ENCODE results near the gene TPGS1. TPM values are rescaled to one million over a fixed set of nuclear protein-coding genes. Genes with fewer than 3 reads are reported as not detected.
A peak's percentile ranks its signal among the peaks of the same experiment; 100 is the strongest.

TPGS1 gene
- total RNA-seq, 1 donor, result 59.0 TPM

- no peak for DNase-seq (ENCODE audit: low read depth in 2 of 3, low spot score in 2 of 3)
These were observed 10.7 kb downstream of the TPGS1 start for GRCh38 chr19:517721-518597.

GRCh38 chr19:518598-519231 lies 11.4 kb downstream of the TPGS1 start:
- DNase-seq (ENCODE audit: low read depth in 2 of 3, low spot score in 2 of 3), result peak in 2 of 3 donors; percentile 24 to 43

DNA sequence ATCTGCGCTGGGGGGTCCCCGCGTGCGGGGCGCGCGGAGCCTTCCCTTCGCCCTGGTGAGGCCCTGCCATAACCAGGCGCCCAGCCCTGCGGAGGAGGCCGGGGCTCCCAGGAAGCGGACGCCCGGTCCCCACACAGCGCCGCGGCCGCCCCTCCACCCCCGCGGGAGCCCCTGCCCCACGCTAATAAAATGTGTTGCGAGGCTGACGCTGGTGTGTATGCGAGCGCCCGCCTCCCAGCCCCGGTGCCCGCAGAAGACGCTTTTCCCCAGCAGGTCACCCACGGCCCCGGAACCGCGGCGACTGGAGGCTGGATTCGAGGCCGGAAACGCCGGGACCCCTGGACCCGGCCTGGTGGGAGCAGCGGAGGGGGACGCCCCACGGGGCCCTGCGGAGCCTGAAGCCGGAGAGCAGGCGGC lies 12.2 kb downstream of the TPGS1 start:
- DNase-seq (ENCODE audit: low read depth in 2 of 3, low spot score in 2 of 3), result no peak

DNA sequence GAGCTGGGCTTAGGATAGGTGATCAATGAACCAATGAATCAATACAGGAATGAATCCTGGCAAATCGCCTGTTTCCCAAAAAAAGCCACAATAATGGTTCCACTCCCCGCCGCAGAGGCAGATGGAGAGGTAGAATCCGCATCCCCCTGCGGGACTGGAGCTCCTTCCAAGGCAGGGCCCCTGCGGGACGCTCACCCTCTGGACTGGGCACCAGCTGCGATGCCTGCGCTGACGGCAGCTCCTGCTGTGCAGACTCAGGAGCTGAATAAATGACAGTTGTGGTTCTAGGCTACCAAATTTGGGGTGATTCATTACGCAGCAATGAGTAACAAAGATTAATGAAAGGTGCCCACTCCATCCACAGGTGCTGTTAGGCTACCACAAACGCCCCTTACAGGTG lies 15.4 kb downstream of the TPGS1 start:
- no peak for DNase-seq (ENCODE audit: low read depth in 2 of 3, low spot score in 2 of 3)

- DNase-seq (ENCODE audit: low read depth in 2 of 3, low spot score in 2 of 3), result no peak
These were observed 16.9 kb downstream of the TPGS1 start for GRCh38 chr19:524062-524674.

DNA sequence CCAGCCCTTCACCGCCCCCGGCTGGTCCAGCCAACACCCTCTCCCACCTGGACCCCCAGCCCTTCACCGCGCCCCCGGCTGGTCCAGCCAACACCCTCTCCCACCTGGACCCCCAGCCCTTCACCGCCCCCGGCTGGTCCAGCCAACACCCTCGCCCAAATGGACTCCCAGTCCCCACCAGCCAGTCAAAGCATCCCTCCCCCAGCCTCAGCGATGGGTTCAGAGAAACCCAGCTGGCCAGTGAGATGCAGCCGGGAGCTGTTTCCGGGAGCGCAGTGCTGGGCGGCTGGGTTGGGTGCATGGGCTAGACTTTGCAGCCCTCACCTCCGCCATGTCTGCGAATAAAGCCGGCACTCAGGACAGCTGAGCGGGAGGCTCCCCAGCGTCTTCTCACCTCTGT lies 17.7 kb downstream of the TPGS1 start:
- no peak for DNase-seq (ENCODE audit: low read depth in 2 of 3, low spot score in 2 of 3)

DNA sequence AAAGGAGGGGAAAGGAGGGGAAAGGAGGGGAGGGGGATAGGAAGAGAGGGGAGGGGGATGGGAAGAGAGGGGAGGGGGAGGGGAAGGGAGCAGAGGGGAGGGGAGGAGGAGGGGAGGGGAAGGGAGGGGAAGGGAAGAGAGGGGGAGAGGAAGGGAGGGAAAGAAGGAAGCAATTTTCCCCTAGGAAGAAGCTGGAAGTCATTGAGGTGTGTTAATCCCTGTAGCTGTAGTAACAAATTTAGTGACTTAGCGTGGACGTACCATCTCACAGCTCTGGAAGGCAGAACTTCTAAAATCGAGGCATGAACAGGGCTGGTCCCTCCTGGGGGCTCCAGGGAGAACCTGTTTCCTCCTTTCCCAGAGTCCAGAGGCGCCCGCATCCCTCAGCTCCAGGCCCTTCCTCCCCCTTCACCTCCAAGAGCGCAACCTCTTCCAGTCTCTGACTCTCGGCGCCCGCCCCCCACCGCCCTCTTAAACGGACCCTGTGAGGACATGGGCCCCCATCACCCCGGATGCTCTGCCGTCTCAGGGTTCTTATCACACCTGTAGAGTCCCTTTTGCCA lies 18.6 kb downstream of the TPGS1 start:
- DNase-seq (ENCODE audit: low read depth in 2 of 3, low spot score in 2 of 3), result no peak

GRCh38 chr19:530134-531008 lies 23.1 kb downstream of the TPGS1 start:
- DNase-seq (ENCODE audit: low read depth in 2 of 3, low spot score in 2 of 3), result no peak

- DNase-seq (ENCODE audit: low read depth in 2 of 3, low spot score in 2 of 3), result peak; percentile 87 to 94 (median 90)
These were observed 23.9 kb downstream of the TPGS1 start for GRCh38 chr19:531009-531752.

DNA sequence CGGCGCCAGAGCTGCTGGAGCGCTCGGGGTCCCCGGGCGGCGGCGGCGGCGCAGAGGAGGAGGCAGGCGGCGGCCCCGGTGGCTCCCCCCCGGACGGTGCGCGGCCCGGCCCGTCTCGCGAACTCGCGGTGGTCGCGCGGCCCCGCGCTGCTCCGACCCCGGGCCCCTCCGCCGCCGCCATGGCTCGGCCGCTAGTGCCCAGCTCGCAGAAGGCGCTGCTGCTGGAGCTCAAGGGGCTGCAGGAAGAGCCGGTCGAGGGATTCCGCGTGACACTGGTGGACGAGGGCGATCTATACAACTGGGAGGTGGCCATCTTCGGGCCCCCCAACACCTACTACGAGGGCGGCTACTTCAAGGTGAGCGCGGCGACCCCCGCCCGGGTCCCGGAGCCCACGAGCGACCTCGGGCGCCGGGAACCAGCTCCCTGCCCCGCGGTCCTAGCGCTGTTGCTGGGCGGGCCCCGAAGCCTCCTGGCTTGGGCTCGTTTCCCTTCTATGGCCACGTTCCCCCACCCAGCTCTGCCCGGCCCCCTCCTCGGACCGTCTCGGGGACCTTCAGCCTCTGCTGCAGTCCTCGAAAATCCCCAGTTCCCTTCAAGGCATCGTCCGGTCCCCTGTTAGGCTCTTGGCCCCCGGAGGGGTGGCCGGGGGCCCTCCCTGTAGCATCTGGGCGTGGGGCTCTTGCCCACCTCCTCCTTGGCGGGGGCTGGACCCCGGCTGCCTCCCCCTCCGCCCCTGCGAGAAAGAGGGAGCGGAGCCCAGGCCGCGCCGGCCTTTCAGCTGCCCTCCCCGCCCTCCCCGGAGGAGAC lies 24.7 kb downstream of the TPGS1 start, which contains the start of gene CDC34:
CDC34 (plus strand) TSS at position 8 of the 808 bp plus-strand sequence; CDS start at position 180, 172 bp downstream.
- DNase-seq (ENCODE audit: low read depth in 2 of 3, low spot score in 2 of 3), result peak in 1 of 3 donors; percentile 19

GRCh38 chr19:532561-533363 lies 25.5 kb downstream of the TPGS1 start:
- DNase-seq (ENCODE audit: low read depth in 2 of 3, low spot score in 2 of 3), result peak in 2 of 3 donors; percentile 69 to 75

- no peak for DNase-seq (ENCODE audit: low read depth in 2 of 3, low spot score in 2 of 3)
These were observed 26.2 kb downstream of the TPGS1 start for GRCh38 chr19:533364-534058.

DNA sequence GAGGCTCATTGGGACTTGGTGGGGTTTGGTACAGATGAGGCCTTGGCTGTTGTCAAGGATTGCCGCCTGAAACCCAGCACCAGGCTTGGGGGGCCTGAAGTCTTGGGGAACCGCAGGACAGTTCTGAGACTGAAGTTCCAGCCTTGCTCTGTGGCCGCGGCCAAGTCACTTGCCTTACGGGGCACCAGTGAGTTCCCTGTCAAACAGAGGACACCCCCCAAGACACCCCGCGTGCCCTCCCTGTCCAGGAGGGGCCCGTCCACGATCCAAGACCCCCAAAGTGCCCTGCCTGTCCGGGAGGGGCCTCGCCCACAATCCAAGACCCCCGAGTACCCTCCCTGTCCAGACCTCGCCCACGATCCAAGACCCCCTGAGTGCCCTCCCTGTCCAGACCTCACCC lies 26.8 kb downstream of the TPGS1 start:
- no peak for DNase-seq (ENCODE audit: low read depth in 2 of 3, low spot score in 2 of 3)

DNA sequence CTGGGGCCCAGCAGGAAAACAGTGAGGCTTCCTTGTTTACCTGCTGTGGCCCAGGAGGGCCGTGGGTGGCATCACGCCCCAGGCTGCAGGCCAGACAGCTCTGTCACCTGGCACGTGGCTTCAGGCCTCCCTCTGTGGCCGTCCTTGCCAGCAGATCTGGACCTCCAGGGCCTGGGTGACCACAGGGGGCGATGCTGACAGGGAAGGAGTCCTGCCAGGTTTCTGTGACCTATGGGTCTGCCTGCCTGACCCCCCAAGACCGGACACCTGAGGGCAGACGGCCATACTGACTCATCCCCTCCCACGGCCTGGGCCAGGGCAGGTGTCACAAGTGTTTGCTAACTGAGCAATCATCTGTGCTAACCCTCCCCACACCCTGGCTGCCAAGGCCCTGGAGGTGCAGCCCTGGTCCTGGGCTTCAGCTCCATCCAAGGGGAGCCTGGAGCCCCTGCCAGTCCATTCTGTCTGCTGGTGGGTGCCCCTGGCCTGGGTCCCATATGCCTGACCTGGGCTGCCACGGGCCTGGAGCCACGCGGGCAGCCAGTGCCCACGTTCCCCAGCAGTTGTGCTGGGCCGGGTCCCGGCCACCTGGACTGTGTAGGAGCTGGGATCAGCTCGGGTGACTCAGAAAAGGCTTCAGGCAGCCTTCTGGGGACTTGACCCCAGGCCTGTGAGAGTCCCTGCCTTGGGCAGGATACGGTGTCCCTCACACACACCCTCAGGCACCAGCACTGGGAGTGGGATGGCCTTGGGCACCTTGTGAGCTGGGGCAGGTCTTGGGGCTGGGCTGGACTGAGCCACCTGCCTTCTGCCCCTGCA lies 27.9 kb downstream of the TPGS1 start:
- DNase-seq (ENCODE audit: low read depth in 2 of 3, low spot score in 2 of 3), result no peak

DNA sequence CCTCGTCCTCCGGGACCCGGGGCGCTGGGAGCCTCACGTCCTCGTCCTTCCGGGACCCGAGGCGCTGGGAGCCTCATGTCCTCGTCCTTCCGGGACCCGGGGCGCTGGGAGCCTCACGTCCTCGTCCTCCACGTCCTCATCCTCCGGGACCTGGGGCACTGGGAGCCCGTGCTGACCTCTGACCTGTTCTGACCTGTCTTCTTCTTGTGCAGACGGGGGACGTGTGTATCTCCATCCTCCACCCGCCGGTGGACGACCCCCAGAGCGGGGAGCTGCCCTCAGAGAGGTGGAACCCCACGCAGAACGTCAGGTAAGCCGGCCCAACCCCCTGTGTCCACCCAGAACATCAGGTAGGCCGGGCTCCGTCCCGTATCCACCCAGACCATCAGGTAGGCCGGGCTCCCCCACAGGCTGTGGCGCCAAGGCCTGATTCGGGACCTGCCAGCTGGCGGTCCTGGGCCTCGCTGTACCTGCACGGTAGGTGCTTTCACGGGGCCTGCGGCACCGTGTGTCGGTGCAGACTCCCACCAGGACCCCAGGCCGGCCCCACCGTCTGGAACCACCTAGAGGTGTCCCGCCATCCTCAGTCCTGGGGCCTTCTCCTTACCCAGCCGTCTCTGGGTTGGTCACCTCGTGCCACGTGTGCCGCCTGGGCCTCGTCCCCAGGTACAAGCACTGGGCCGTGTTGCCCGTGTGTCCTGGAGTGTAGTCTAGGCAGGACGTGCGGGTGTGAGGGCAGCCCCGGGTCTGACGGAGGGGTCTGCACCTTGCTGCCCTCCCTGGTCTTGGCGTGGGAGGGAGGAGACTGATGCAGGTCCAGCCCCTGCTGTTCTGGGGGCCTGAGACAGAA lies 29.0 kb downstream of the TPGS1 start:
- no peak for DNase-seq (ENCODE audit: low read depth in 2 of 3, low spot score in 2 of 3)
